ENCODE results near the gene CCDC87. TPM values are rescaled to one million over a fixed set of nuclear protein-coding genes. Genes with fewer than 3 reads are reported as not detected.

The CCDC87 gene
- total RNA-seq, 1 donor from 2014 or later, result 0.50 TPM

DNA sequence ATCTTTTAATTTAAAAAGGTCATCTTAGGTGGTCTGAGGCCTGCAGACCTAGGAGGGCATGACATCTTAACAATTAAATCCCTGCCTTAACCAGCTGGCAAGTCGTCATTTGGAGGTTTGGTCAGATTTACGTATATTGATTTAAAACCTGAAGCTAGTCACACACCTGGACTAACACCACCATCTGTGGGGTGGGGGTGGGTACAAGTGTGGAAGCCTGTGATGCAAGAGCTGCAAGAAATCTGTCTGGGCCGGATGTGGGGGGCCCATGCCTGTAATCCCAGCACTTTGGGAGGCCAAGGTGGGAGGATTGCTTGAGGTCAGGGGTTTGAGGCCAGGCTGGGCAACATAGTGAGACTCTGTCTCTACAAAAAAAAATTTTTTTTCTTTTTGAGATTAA lies 11.6 kb downstream of the CCDC87 start:
- no peak overlapping the region for H3K27ac ChIP-seq
- H3K4me1 ChIP-seq, result peaks cover 9% of the 10 kb centered on the region
- ATAC-seq, result no peak
- no peak for DNase-seq
- peaks cover 4% of the 10 kb centered on the region for H3K27me3 ChIP-seq (ENCODE audit: low read depth)
- H3K4me3 ChIP-seq, result no peak overlapping the region
- TF ChIP-seq, protein P1, sequence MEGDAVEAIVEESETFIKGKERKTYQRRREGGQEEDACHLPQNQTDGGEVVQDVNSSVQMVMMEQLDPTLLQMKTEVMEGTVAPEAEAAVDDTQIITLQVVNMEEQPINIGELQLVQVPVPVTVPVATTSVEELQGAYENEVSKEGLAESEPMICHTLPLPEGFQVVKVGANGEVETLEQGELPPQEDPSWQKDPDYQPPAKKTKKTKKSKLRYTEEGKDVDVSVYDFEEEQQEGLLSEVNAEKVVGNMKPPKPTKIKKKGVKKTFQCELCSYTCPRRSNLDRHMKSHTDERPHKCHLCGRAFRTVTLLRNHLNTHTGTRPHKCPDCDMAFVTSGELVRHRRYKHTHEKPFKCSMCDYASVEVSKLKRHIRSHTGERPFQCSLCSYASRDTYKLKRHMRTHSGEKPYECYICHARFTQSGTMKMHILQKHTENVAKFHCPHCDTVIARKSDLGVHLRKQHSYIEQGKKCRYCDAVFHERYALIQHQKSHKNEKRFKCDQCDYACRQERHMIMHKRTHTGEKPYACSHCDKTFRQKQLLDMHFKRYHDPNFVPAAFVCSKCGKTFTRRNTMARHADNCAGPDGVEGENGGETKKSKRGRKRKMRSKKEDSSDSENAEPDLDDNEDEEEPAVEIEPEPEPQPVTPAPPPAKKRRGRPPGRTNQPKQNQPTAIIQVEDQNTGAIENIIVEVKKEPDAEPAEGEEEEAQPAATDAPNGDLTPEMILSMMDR (IDR thresholded peaks at IDR 0.05), result no peak
- intact Hi-C loops (cut with DNase I), result no loop called here
- no peaks in the 10 kb centered on the region for H3K36me3 ChIP-seq
- H3K9me3 ChIP-seq, result no peaks in the 10 kb centered on the region

DNA sequence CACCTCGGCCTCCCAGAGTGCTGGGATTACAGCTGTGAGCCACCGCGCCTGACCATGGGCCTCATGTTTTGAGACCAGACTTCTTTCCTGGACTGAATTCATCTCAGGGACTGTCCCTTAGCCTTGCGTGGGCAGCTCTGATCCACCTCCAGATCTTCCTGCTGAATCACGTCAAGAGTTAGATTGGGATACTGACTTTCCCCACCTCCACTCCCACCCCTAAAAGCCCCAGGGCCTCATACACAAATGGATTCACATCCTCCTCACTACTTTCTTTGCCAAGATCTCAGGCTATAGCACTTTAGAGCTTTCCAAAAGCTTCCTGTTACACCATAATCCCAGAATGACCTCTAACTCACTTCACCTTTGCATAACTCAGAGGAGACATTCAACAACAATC lies 12.1 kb downstream of the CCDC87 start:
- Histone ChIP-seq H3K4me3 (no peak overlapping the region), H3K9me3 (no peaks in the 10 kb centered on the region), H3K36me3 (no peaks in the 10 kb centered on the region), H3K27me3 (ENCODE audit: low read depth) (peaks cover 4% of the 10 kb centered on the region), H3K27ac (no peak overlapping the region), H3K4me1 (peaks cover 9% of the 10 kb centered on the region)
- intact Hi-C loops (cut with DNase I), result no loop called here
- TF ChIP-seq, protein P1 (IDR thresholded peaks at IDR 0.05), result no peak
- DNase-seq (no peak), ATAC-seq (no peak)

- H3K27ac ChIP-seq, result no peak overlapping the region
- H3K27me3 ChIP-seq (ENCODE audit: low read depth), result peaks cover 4% of the 10 kb centered on the region
- no peaks in the 10 kb centered on the region for H3K9me3 ChIP-seq
- peak; percentile 93 for ATAC-seq
- H3K4me1 ChIP-seq, result peaks cover 9% of the 10 kb centered on the region
- intact Hi-C loops (cut with DNase I), result loop anchor here (5.0 kb wide), 1 partner anchor 103 kb away; no protein-coding TSS in a partner anchor
- H3K4me3 ChIP-seq, result no peak overlapping the region
- H3K36me3 ChIP-seq, result no peaks in the 10 kb centered on the region
- DNase-seq, result peak; percentile 88
- TF ChIP-seq, protein P1 (IDR thresholded peaks at IDR 0.05), result peak; percentile 77
Observed at GRCh38 chr11:66579017-66579606, 13.8 kb downstream of the CCDC87 start.

- TF ChIP-seq, protein P1 (IDR thresholded peaks at IDR 0.05), result no peak
- intact Hi-C loops (cut with DNase I), result no loop called here
- H3K27me3 ChIP-seq (ENCODE audit: low read depth), result no peaks in the 10 kb centered on the region
- H3K27ac ChIP-seq, result no peak overlapping the region
- H3K9me3 ChIP-seq, result no peaks in the 10 kb centered on the region
- ATAC-seq (no peak), DNase-seq (no peak)
- H3K4me3 ChIP-seq, result no peak overlapping the region
- H3K36me3 ChIP-seq, result no peaks in the 10 kb centered on the region
- peaks cover 17% of the 10 kb centered on the region for H3K4me1 ChIP-seq
Observed at GRCh38 chr11:66570850-66571180, 22.0 kb downstream of the CCDC87 start.

DNA sequence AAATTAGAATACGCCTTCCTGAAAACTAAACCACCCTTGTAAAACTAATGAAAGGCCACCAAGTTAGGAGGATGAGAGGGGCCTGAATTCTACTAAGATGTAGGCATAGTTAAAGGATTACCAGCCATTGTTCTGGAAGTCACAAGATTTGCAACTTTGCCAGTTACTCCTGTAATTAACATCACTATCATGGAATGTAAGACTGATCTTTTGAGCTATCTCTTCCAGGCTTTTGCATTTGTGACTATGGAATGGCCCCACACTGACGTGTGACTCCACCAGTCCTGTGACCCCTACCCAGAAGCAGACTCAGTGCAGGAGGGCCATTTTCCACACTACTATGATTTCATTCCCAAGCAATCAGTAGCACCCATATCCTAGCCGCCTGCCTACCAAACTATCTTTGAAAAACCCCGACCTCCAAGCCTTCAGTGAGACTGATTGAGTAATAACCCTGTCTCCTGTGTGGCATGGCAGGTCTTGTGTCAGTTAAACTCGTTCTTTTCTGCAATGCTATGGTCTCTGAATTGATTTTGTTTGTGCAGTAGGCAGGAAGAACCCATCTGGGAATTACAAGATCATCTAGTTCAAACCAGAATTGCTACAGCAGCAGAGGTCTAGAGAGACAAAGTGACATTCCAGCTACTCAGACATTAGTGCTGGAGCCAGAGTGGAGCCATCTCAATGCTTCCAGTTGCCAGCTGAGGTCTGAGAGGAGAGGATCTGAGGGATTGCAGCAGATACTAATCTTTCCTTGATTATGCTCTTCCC lies 22.6 kb downstream of the CCDC87 start:
- H3K27ac ChIP-seq, result no peak overlapping the region
- TF ChIP-seq, protein P1 (IDR thresholded peaks at IDR 0.05), result no peak
- no peaks in the 10 kb centered on the region for H3K9me3 ChIP-seq
- H3K4me3 ChIP-seq, result no peak overlapping the region
- H3K27me3 ChIP-seq (ENCODE audit: low read depth), result no peaks in the 10 kb centered on the region
- H3K36me3 ChIP-seq, result no peaks in the 10 kb centered on the region
- H3K4me1 ChIP-seq, result peaks cover 17% of the 10 kb centered on the region
- DNase-seq (no peak), ATAC-seq (no peak)
- intact Hi-C loops (cut with DNase I), result no loop called here
